Smooth muscle cell (in vitro differentiated cells): ENCODE data around the gene CEP68. TPM values are rescaled to one million over a fixed set of nuclear protein-coding genes. Genes with fewer than 3 reads are reported as not detected.

Source experiments
- DNase-seq: peaks from one replicate; lab custom pipeline; 2025; ENCODE audit not compliant: unreplicated experiment; lab: John Stamatoyannopoulos, UW
- H2AFZ ChIP-seq: fragments of 200-600 bp; sonication (generic); 2 replicates; pipeline ENCODE4 v1.6.0; 2016; ENCODE audit warnings: antibody characterized with exemption, low read depth, mild to moderate bottlenecking
- H3F3A ChIP-seq: fragments of 200-600 bp; sonication (generic); 2 replicates; pipeline ENCODE4 v1.6.0; 2017; ENCODE audit warnings: antibody characterized with exemption, low read depth
- H3K27ac ChIP-seq: fragments of 200-600 bp; sonication (generic); 2 replicates; pipeline ENCODE4 v1.5.1; 2016; ENCODE audit warnings: low read depth, mild to moderate bottlenecking
- H3K27me3 ChIP-seq: fragments of 200-600 bp; sonication (generic); 2 replicates; pipeline ENCODE4 v1.6.1; 2016; ENCODE audit warnings: low read depth, mild to moderate bottlenecking
- H3K36me3 ChIP-seq: fragments of 200-600 bp; sonication (generic); 2 replicates; pipeline ENCODE4 v1.5.1; 2016; ENCODE audit warnings: low read depth
- H3K4me1 ChIP-seq: fragments of 200-600 bp; sonication (generic); 2 replicates; pipeline ENCODE4 v1.5.1; 2016; ENCODE audit warnings: low read depth
- H3K4me2 ChIP-seq: fragments of 200-600 bp; sonication (generic); 2 replicates; pipeline ENCODE4 v1.6.0; 2016; ENCODE audit warnings: mild to moderate bottlenecking
- H3K4me3 ChIP-seq: fragments of 200-600 bp; sonication (generic); 2 replicates; pipeline ENCODE4 v1.5.1; 2016; ENCODE audit warnings: mild to moderate bottlenecking
- H3K79me2 ChIP-seq: fragments of 200-600 bp; sonication (generic); 2 replicates; pipeline ENCODE4 v1.6.0; 2016; ENCODE audit warnings: low read depth, mild to moderate bottlenecking
- H3K9ac ChIP-seq: fragments of 200-600 bp; sonication (generic); 2 replicates; pipeline ENCODE4 v1.6.0; 2016; ENCODE audit warnings: low read depth
- H3K9me3 ChIP-seq: fragments of 200-600 bp; sonication (generic); replicated peaks from 2 replicates; pipeline ENCODE4 v1.5.1; 2016; ENCODE audit warnings: low read depth
- H4K20me1 ChIP-seq: fragments of 200-600 bp; sonication (generic); 2 replicates; pipeline ENCODE4 v1.6.0; 2016; ENCODE audit warnings: low read depth
- WGBS: methylation state at CpG from one replicate; pipeline ENCODE4 v1.1.7; 2016; ENCODE audit warnings: low lambda C conversion rate; 5-methylcytosine and 5-hydroxymethylcytosine counted together
- polyA plus RNA-seq: library from polyadenylated mRNA; unstranded; fragments of >200 nt; fragmentation: Nextera tagmentation; extraction: Ambion mirVana; gene quantifications from 2 replicates; pipeline ENCODE4 v1.2.1, GENCODE V29; 2016
- total RNA-seq: library from RNA; depleted of rRNA; stranded (reverse); fragments of >200 nt; gene quantifications from 2 replicates; pipeline ENCODE4 v1.2.3, GENCODE V29; 2014
- TF ChIP-seq, protein P1 (sequence below): fragments of 200-600 bp; sonication (generic); IDR thresholded peaks from 2 replicates; pipeline ENCODE4 v1.5.1; 2017; ENCODE audit warnings: borderline replicate concordance, mild to moderate bottlenecking, antibody characterized with exemption; ENCODE audit not compliant: insufficient read depth, poor library complexity, severe bottlenecking

CEP68 gene
- total and polyA plus RNA-seq, 2 experiments from 2014 or later = 3.2 to 12.8 TPM

DNA sequence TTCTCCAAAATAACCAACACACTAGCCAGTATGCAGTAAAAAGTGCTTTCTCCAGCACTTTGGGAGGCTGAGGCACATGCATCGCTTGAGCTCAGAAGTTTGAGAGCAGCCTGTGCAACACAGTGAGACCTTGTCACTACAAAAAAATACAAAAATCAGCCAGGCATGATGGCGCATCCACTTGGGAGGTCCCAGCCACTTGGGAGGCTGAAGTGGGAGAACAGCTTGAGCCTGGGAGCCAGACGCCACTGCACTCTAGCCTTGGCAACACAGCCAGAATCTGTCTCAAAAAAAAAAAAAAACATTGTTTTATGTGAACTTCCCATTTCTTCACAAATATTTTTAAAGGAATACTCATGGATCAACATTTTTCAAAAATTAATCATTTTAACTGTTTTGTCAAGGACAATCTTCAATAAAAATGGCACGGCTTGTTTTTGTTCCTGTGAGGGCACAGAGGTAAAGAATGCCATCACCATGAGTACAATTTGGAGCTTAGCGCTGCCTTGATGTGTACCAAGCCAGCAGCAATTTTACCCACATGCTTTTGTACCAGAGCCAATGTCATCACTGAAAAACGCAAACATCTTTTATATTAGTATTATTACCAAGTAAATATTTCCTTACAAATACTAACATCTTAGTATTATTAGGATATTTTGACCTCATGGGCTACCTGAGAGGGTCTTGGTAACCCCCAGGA is 46.9 kb downstream of the CEP68 start:
- no peak overlapping the region for H3K9ac ChIP-seq
- peaks cover 100% of the 10 kb centered on the region for H4K20me1 ChIP-seq
- no peak overlapping the region for H3K4me3 ChIP-seq
- TF ChIP-seq, protein P1, sequence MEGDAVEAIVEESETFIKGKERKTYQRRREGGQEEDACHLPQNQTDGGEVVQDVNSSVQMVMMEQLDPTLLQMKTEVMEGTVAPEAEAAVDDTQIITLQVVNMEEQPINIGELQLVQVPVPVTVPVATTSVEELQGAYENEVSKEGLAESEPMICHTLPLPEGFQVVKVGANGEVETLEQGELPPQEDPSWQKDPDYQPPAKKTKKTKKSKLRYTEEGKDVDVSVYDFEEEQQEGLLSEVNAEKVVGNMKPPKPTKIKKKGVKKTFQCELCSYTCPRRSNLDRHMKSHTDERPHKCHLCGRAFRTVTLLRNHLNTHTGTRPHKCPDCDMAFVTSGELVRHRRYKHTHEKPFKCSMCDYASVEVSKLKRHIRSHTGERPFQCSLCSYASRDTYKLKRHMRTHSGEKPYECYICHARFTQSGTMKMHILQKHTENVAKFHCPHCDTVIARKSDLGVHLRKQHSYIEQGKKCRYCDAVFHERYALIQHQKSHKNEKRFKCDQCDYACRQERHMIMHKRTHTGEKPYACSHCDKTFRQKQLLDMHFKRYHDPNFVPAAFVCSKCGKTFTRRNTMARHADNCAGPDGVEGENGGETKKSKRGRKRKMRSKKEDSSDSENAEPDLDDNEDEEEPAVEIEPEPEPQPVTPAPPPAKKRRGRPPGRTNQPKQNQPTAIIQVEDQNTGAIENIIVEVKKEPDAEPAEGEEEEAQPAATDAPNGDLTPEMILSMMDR = no peak
- 96% methylated on average over 6 of the region's 6 CpGs for WGBS
- peaks cover 14% of the 10 kb centered on the region for H3K36me3 ChIP-seq
- H3K27ac ChIP-seq = no peak overlapping the region
- peaks cover 100% of the 10 kb centered on the region for H3K79me2 ChIP-seq
- no peaks in the 10 kb centered on the region for H3K4me1 ChIP-seq
- no peak overlapping the region for H2AFZ ChIP-seq
- no peak overlapping the region for H3K4me2 ChIP-seq
- no peak for DNase-seq
- no peaks in the 10 kb centered on the region for H3K27me3 ChIP-seq
- no peaks in the 10 kb centered on the region for H3K9me3 ChIP-seq
- no peaks in the 10 kb centered on the region for H3F3A ChIP-seq

DNA sequence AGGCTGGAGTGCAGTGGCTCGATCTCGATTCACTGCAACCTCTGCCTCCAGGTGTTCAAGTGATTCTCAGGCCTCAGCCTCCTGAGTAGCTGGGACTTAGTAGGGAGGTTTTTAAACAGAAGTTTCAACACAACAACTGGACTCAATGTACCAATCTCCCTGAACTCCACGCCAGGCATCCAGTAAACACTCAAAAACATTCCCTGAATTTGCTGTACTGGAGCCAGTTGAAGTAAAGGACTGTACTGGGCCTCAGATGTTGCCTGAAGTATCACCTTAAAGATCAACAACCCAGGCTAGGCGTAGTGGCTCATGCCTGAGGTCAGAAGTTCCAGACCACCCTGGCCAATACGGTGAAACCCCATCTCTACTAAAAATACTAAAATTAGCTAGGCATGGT is 51.3 kb downstream of the CEP68 start:
- TF ChIP-seq, protein P1 = no peak
- 95% methylated on average over 5 of the region's 5 CpGs for WGBS

DNA sequence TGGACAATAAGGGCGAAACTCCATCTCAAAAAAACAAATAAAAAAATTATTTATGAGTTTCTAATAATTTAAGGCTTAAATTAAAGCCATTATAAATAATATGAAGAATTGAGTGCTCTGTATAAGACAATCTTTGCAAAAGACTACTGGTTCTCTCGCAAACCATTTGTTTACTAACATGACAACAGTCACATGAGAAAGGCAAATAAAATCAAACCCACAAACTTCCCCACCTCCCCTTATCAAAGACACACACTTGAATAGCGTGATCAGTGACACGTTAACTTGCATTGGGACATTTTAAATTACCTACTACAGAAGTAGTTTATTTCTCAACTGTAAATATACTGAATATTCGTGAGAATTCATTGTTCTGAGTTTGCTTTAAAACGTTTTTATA is 52.6 kb downstream of the CEP68 start:
- Histone ChIP-seq H3K9ac (no peak overlapping the region), H3K27ac (no peak overlapping the region), H3K4me1 (no peaks in the 10 kb centered on the region), H3K36me3 (no peaks in the 10 kb centered on the region), H3K4me2 (no peak overlapping the region), H3F3A (no peaks in the 10 kb centered on the region), H3K4me3 (no peak overlapping the region), H4K20me1 (peaks cover 100% of the 10 kb centered on the region), H3K27me3 (no peaks in the 10 kb centered on the region), H3K9me3 (no peaks in the 10 kb centered on the region), H3K79me2 (peaks cover 100% of the 10 kb centered on the region), H2AFZ (no peak overlapping the region)
- DNase-seq = no peak
- TF ChIP-seq, protein P1 = no peak
- WGBS = 94% methylated on average over 6 of the region's 6 CpGs

More for the DNA sequence above, 51.3 kb downstream of the CEP68 start:
- Histone ChIP-seq H4K20me1 (peaks cover 100% of the 10 kb centered on the region), H3K4me2 (no peak overlapping the region), H3K9me3 (no peaks in the 10 kb centered on the region), H2AFZ (no peak overlapping the region), H3F3A (no peaks in the 10 kb centered on the region), H3K4me1 (no peaks in the 10 kb centered on the region), H3K4me3 (no peak overlapping the region), H3K36me3 (no peaks in the 10 kb centered on the region), H3K79me2 (peaks cover 100% of the 10 kb centered on the region), H3K9ac (no peak overlapping the region), H3K27me3 (no peaks in the 10 kb centered on the region), H3K27ac (no peak overlapping the region)
- DNase-seq = no peak

DNA sequence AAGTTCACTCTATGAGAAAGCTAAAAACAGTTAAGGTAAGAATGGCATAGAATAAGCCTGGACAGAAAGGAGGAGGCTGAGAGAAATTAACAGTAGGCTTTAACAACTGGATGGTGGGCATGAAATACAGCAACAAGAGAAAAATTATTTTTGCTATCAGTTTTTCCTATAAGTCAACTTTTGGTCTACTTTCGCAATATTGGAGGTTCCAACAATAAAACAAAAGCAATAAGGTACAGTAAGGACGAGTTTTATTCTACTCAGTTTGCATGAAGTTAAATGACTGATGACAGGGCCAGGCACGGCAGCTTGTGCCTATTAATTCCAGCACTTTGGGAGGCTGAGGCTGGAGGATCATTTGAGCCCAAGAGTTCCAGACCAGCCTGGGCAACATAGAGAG is 56.4 kb downstream of the CEP68 start:
- H3K36me3 ChIP-seq = no peaks in the 10 kb centered on the region
- H3K27ac ChIP-seq = peak overlapping the region; percentile 4
- 72% methylated on average over 3 of the region's 3 CpGs for whole genome bisulfite sequencing

More for the DNA sequence above, 56.4 kb downstream of the CEP68 start:
- Histone ChIP-seq H3K9me3 (no peaks in the 10 kb centered on the region), H2AFZ (no peak overlapping the region), H3K4me3 (no peak overlapping the region), H3F3A (peaks cover 4% of the 10 kb centered on the region), H3K4me2 (no peak overlapping the region), H3K27me3 (no peaks in the 10 kb centered on the region), H4K20me1 (peaks cover 100% of the 10 kb centered on the region), H3K9ac (no peak overlapping the region), H3K4me1 (peaks cover 4% of the 10 kb centered on the region), H3K79me2 (peaks cover 99% of the 10 kb centered on the region)
- TF ChIP-seq, protein P1 = no peak
- no peak for DNase-seq
